Progenitor cell of endocrine pancreas (in vitro differentiated cells): ENCODE data around the gene HAL. TPM values are rescaled to one million over a fixed set of nuclear protein-coding genes. Genes with fewer than 3 reads are reported as not detected.

Experiments
- DNase-seq: peaks from one replicate; pipeline ENCODE4 v3.0.0; 2021; ENCODE audit warnings: low spot score; ENCODE audit not compliant: unreplicated experiment
- H3K27ac Mint-ChIP-seq: 2 replicates; pipeline ENCODE4 v1.8.0; 2021; ENCODE audit warnings: mild to moderate bottlenecking, moderate library complexity, mixed read lengths
- H3K27me3 Mint-ChIP-seq: 2 replicates; pipeline ENCODE4 v1.8.0; 2021; ENCODE audit warnings: mixed read lengths
- H3K36me3 Mint-ChIP-seq: 2 replicates; pipeline ENCODE4 v1.8.0; 2022; ENCODE audit warnings: mixed read lengths; ENCODE audit not compliant: insufficient read depth
- H3K4me1 Mint-ChIP-seq: 2 replicates; pipeline ENCODE4 v1.8.0; 2021; ENCODE audit warnings: low read depth, mixed read lengths
- H3K4me3 Mint-ChIP-seq: 2 replicates; pipeline ENCODE4 v1.8.0; 2021; ENCODE audit warnings: low read depth, mild to moderate bottlenecking, moderate library complexity, mixed read lengths
- H3K9me3 Mint-ChIP-seq: 2 replicates; pipeline ENCODE4 v1.8.0; 2021; ENCODE audit warnings: low read depth, mixed read lengths
- CTCF ChIP-seq: fragments of 200-600 bp; sonication (generic); IDR thresholded peaks from one replicate; pipeline ENCODE4 v1.5.0; 2021; ENCODE audit warnings: antibody characterized with exemption, mild to moderate bottlenecking; ENCODE audit not compliant: unreplicated experiment
- total RNA-seq: library from RNA; stranded (reverse); gene quantifications from 2 replicates; pipeline ENCODE4 v1.2.1, GENCODE V29; 2021

Gene HAL
- total RNA-seq, 1 donor from 2014 or later = 0.46 TPM

GRCh38 chr12:95940514-95940913 is 55.6 kb downstream of the HAL start:
- Mint-ChIP-seq H3K27ac (no peak overlapping the region), H3K27me3 (peaks cover 15% of the 10 kb centered on the region), H3K36me3 (no peaks in the 10 kb centered on the region), H3K4me3 (no peak overlapping the region), H3K4me1 (peaks cover 2% of the 10 kb centered on the region), H3K9me3 (no peaks in the 10 kb centered on the region)
- DNase-seq = no peak
- TF ChIP-seq CTCF = no peak

Other genes with a start within 250 kb of the HAL start
- gene NTN4, start 205.6 kb downstream of the HAL start, total RNA-seq = 7.2 and 7.4 TPM in 2 replicates
- gene SNRPF, start 137.4 kb downstream of the HAL start, total RNA-seq = 48.5 and 49.3 TPM in 2 replicates
- not detected in 2 replicates for gene CCDC38, start 53.7 kb downstream of the HAL start, total RNA-seq
- gene AMDHD1, start 53.0 kb downstream of the HAL start, total RNA-seq = 0.41 and 0.53 TPM in 2 replicates
- gene LTA4H, start 39.2 kb upstream of the HAL start, total RNA-seq = 98.9 and 103 TPM in 2 replicates
- gene ELK3, start 198.0 kb upstream of the HAL start, total RNA-seq = 4.2 and 5.4 TPM in 2 replicates